Aorta (tissue), 5 donors: ENCODE results near the gene KCNH4. TPM values are rescaled to one million over a fixed set of nuclear protein-coding genes. Genes with fewer than 3 reads are reported as not detected.
"Not testable (repeated sequence)": the region's sequence is repeated elsewhere in the genome, so short reads cannot be mapped to it uniquely, and the experiment has no call there.

Experiments used
- ATAC-seq: fragments of 200-7000 bp; cut with Tn5 transposase; one replicate; pipeline ENCODE4 v1.9.1; 2022; ENCODE audit warnings: moderate library complexity; ENCODE audit not compliant: low FRiP score
- DNase-seq, 2 donors: peaks; one replicate each; pipeline ENCODE4 v3.0.0-alpha.2; 2020
- H3K27ac ChIP-seq, 2 donors: one replicate each; pipeline ENCODE4 v1.5.1; 2013; ENCODE audit warnings: low read length in 2 of 2, mild to moderate bottlenecking in 2 of 2, moderate library complexity in 2 of 2, control low read depth in 1 of 2, inconsistent platforms in 1 of 2, low read depth in 1 of 2
- H3K27me3 ChIP-seq, 2 donors: one replicate each; pipeline ENCODE4 v1.6.1; 2013; ENCODE audit warnings: control low read depth in 1 of 2, low read length in 1 of 2, mild to moderate bottlenecking in 1 of 2, moderate library complexity in 1 of 2; ENCODE audit not compliant: insufficient read depth in 2 of 2, control insufficient read depth in 1 of 2
- H3K36me3 ChIP-seq, 2 donors: one replicate each; pipeline ENCODE4 v1.6.1; 2013; ENCODE audit warnings: control low read depth in 1 of 2, low read length in 1 of 2, mild to moderate bottlenecking in 1 of 2; ENCODE audit not compliant: insufficient read depth in 2 of 2, control insufficient read depth in 1 of 2
- H3K4me1 ChIP-seq, 2 donors: one replicate each; pipeline ENCODE4 v1.6.1; 2013; ENCODE audit warnings: low read length in 2 of 2, control low read depth in 1 of 2, mild to moderate bottlenecking in 1 of 2, moderate library complexity in 1 of 2; ENCODE audit not compliant: insufficient read depth in 2 of 2, control insufficient read depth in 1 of 2
- H3K4me3 ChIP-seq, 2 donors: one replicate each; pipeline ENCODE4 v1.5.1; 2013; ENCODE audit warnings: low read length in 2 of 2, control low read depth in 1 of 2, mild to moderate bottlenecking in 1 of 2
- H3K9me3 ChIP-seq: one replicate; pipeline ENCODE4 v1.6.1; 2013; ENCODE audit warnings: mild to moderate bottlenecking, low read length; ENCODE audit not compliant: control insufficient read depth
- WGBS, 2 donors: extraction: QIAGEN DNeasy Blood & Tissue Kit; methylation state at CpG; one replicate each; pipeline ENCODE4 v1.1.7; 2013; 5-methylcytosine and 5-hydroxymethylcytosine counted together
- intact Hi-C, 2 donors: fragments of 100-400 bp; cut with DNase I; formaldehyde crosslinking; loops; one replicate each; pipeline versions ENCODE4 v1.14.2 to v1.15.0; 2022
- polyA plus RNA-seq, 2 donors: library from polyadenylated mRNA; stranded (reverse); fragments of 200-250 nt; gene quantifications; one replicate each; pipeline ENCODE4 v1.2.3, GENCODE V29; 2013
- total RNA-seq, 2 donors: library from RNA; stranded (reverse); fragmentation: NEBNext Ultra II Directional; extraction: Animal tissue kit (Norgen Biotek cat#: 25700); gene quantifications; one replicate each; pipeline ENCODE4 v1.2.1, GENCODE V29; 2021
- donor health status: healthy with polysubstance abuse.
- donor health status: Bipolar disorder and iron deficiency.
- donor health status: DM: no; HTN: no; CAD: no.
- donor health status: DM: no; HTN: no; CAD: no.
- donor health status: DM: yes; HTN: yes; CAD: no.

KCNH4 gene
- total and polyA plus RNA-seq, 4 donors = 0.15 to 0.32 TPM; not detected in 2

- Histone ChIP-seq H3K4me3 (no peak overlapping the region), H3K27me3 (no peaks in the 10 kb centered on the region), H3K36me3 (peaks cover 9 to 11% of the 10 kb centered on the region in 2 donors), H3K9me3 (no peaks in the 10 kb centered on the region), H3K4me1 (no peaks in the 10 kb centered on the region), H3K27ac (no peak overlapping the region)
- ATAC-seq = peak; percentile 19
- DNase-seq = peak in 1 of 2 donors; percentile 33
- 71 to 74% methylated on average over 7 of the region's 7 CpGs for WGBS, 2 donors
- intact Hi-C loops = no loop called here
Measured at GRCh38 chr17:42212382-42212781, 31.4 kb upstream of the KCNH4 start.

- not testable (repeated sequence) for H3K27ac ChIP-seq
- 58 to 62% methylated on average over 9 of the region's 9 CpGs for WGBS, 2 donors
- ATAC-seq = peak; percentile 62
Measured at GRCh38 chr17:42211921-42212341, 31.0 kb upstream of the KCNH4 start.

GRCh38 chr17:42210046-42210445 lies 29.1 kb upstream of the KCNH4 start:
- DNase-seq = no peak
- Histone ChIP-seq H3K27me3 (no peaks in the 10 kb centered on the region), H3K4me1 (no peaks in the 10 kb centered on the region), H3K4me3 (no peak overlapping the region), H3K9me3 (no peaks in the 10 kb centered on the region), H3K27ac (no peak overlapping the region), H3K36me3 (peaks cover 5 to 9% of the 10 kb centered on the region in 2 donors)
- ATAC-seq = no peak
- intact Hi-C loops = no loop called here
- 85 to 88% methylated on average over 6 of the region's 6 CpGs for WGBS, 2 donors

More at GRCh38 chr17:42211921-42212341, 31.0 kb upstream of the KCNH4 start:
- H3K36me3 ChIP-seq, H3K4me1 ChIP-seq, H3K9me3 ChIP-seq, H3K4me3 ChIP-seq, H3K27me3 ChIP-seq, intact Hi-C loops: not testable (repeated sequence)
- peak; percentile 73 for DNase-seq

GRCh38 chr17:42206153-42206612 lies 25.2 kb upstream of the KCNH4 start:
- DNase-seq, H3K27me3 ChIP-seq, H3K4me3 ChIP-seq, H3K36me3 ChIP-seq, H3K9me3 ChIP-seq, ATAC-seq, intact Hi-C loops, H3K4me1 ChIP-seq, H3K27ac ChIP-seq: not testable (repeated sequence)
- WGBS, 2 donors = 85% methylated on average over 8 of the region's 8 CpGs

GRCh38 chr17:42203354-42203753 lies 22.4 kb upstream of the KCNH4 start:
- no peak for DNase-seq
- H3K4me3 ChIP-seq = no peak overlapping the region
- intact Hi-C loops = no loop called here
- no peaks in the 10 kb centered on the region for H3K9me3 ChIP-seq
- WGBS, 2 donors = 98 to 100% methylated on average over 2 of the region's 2 CpGs
- H3K27ac ChIP-seq = no peak overlapping the region
- no peaks in the 10 kb centered on the region for H3K27me3 ChIP-seq
- peaks cover 2 to 6% of the 10 kb centered on the region in 2 donors for H3K36me3 ChIP-seq
- no peak for ATAC-seq
- H3K4me1 ChIP-seq = no peaks in the 10 kb centered on the region

GRCh38 chr17:42202696-42203095 lies 21.8 kb upstream of the KCNH4 start:
- Histone ChIP-seq H3K36me3 (peaks cover 2 to 6% of the 10 kb centered on the region in 2 donors), H3K4me3 (no peak overlapping the region), H3K27me3 (no peaks in the 10 kb centered on the region), H3K9me3 (no peaks in the 10 kb centered on the region), H3K27ac (no peak overlapping the region), H3K4me1 (no peaks in the 10 kb centered on the region)
- intact Hi-C loops = no loop called here
- ATAC-seq = no peak
- no peak for DNase-seq
- WGBS, 2 donors = 93 to 94% methylated on average over 5 of the region's 5 CpGs

GRCh38 chr17:42202159-42202558 lies 21.2 kb upstream of the KCNH4 start:
- peaks cover 2 to 6% of the 10 kb centered on the region in 2 donors for H3K36me3 ChIP-seq

GRCh38 chr17:42201458-42201772 lies 20.5 kb upstream of the KCNH4 start:
- H3K4me3 ChIP-seq = no peak overlapping the region
- no peaks in the 10 kb centered on the region for H3K27me3 ChIP-seq
- H3K9me3 ChIP-seq = no peaks in the 10 kb centered on the region
- WGBS, 2 donors = 85 to 86% methylated on average over 10 of the region's 10 CpGs
- intact Hi-C loops = no loop called here
- H3K27ac ChIP-seq = no peak overlapping the region
- ATAC-seq (no peak), DNase-seq (no peak)
- H3K36me3 ChIP-seq = peaks cover 2 to 6% of the 10 kb centered on the region in 2 donors
- no peaks in the 10 kb centered on the region for H3K4me1 ChIP-seq

More at GRCh38 chr17:42202159-42202558, 21.2 kb upstream of the KCNH4 start:
- Histone ChIP-seq H3K27ac (no peak overlapping the region), H3K9me3 (no peaks in the 10 kb centered on the region), H3K4me1 (no peaks in the 10 kb centered on the region), H3K27me3 (no peaks in the 10 kb centered on the region), H3K4me3 (no peak overlapping the region)
- intact Hi-C loops = no loop called here
- ATAC-seq (no peak), DNase-seq (no peak)
- 94 to 95% methylated on average over 6 of the region's 6 CpGs for WGBS, 2 donors

- no peaks in the 10 kb centered on the region for H3K27me3 ChIP-seq
- H3K36me3 ChIP-seq = peaks cover 2 to 6% of the 10 kb centered on the region in 2 donors
- no peaks in the 10 kb centered on the region for H3K9me3 ChIP-seq
- H3K4me1 ChIP-seq = no peaks in the 10 kb centered on the region
- no peak overlapping the region for H3K4me3 ChIP-seq
- WGBS, 2 donors = 37 to 49% methylated on average over 14 of the region's 14 CpGs
- peak; percentile 74 for ATAC-seq
- peak in 1 of 2 donors; percentile 75 for DNase-seq
- no peak overlapping the region for H3K27ac ChIP-seq
- intact Hi-C loops = no loop called here
Measured at GRCh38 chr17:42200706-42201457, 19.9 kb upstream of the KCNH4 start.
